BLaER1 treated with 17β-estradiol and CSF1 and Interleukin-3, amounts not matched to agents 10 nM and 100 nM (cell line): ENCODE measurements around the gene ACAT2.
"Not testable (repeated sequence)": the region's sequence is repeated elsewhere in the genome, so short reads cannot be mapped to it uniquely, and the experiment has no call there.

Experiments
- H3K27ac ChIP-seq, 11 experiments: shearing (Covaris generic); formaldehyde crosslinking; 2 replicates each; pipeline ENCODE4 v1.8.1; 2022
- H3K27me3 ChIP-seq, 11 experiments: shearing (Covaris generic); formaldehyde crosslinking; 2 replicates each; pipeline ENCODE4 v1.8.1; 2022
- H3K36me3 ChIP-seq, 11 experiments: shearing (Covaris generic); formaldehyde crosslinking; 2 replicates each; pipeline ENCODE4 v1.8.1; 2022
- H3K4me1 ChIP-seq, 10 experiments: shearing (Covaris generic); formaldehyde crosslinking; 2 replicates each; pipeline ENCODE4 v1.8.1; 2022
- H3K4me2 ChIP-seq, 11 experiments: shearing (Covaris generic); formaldehyde crosslinking; 2 replicates each; pipeline ENCODE4 v1.8.1; 2022
- H3K4me3 ChIP-seq, 10 experiments: shearing (Covaris generic); formaldehyde crosslinking; 2 replicates each; pipeline ENCODE4 v1.8.1; 2022
- H3K9ac ChIP-seq, 11 experiments: shearing (Covaris generic); formaldehyde crosslinking; 2 replicates each; pipeline ENCODE4 v1.8.1; 2022
- H3K9me3 ChIP-seq, 11 experiments: shearing (Covaris generic); formaldehyde crosslinking; replicated peaks in 1 of 11; 2 replicates each; pipeline ENCODE4 v1.8.1; 2022
- H4K20me1 ChIP-seq, 11 experiments: shearing (Covaris generic); formaldehyde crosslinking; 2 replicates each; pipeline ENCODE4 v1.8.1; 2022
- Cebpa-rat ChIP-seq, 11 experiments: shearing (Covaris generic); IDR thresholded peaks; 2 replicates each; pipeline ENCODE4 v1.8.1; 2022

The ACAT2 gene

DNA sequence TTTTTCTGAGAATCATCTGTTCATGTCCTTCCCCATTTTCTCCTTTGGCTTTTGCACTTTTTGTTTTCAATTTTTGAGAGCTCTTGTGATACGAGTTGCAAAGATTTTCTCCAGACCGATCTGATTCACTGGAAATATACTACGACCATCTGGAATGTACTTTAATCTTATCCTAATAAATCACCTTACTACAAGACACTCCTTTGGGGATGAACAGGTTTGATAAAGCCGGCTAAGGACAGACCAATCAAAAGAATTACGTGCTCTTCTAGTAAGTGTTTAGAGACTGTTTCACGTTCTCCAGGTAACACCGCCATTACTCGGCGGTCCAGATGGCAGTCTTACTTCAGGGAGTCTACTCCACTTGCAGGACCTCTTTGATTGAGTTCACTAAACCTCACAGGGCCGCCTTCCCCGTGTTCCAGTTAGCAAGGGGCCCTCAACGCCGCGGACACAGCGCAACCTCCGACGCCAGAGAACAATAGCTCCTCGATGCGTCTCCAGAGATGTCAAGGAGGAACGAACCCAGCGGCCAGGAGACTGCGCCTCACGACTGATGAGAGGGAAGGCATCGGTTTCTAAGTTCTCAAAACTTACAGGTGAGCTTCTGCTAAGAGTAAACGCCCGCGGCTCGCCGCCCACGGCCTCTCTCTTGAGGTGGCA lies 35.5 kb upstream of the ACAT2 start:
- Histone ChIP-seq H3K9ac (peak overlapping the region; percentile 98 to 100 (median 100)), H3K27ac (peak overlapping the region; percentile 98 to 100 (median 99)), H3K9me3 (peaks cover 5 to 14% (median 11%) of the 10 kb centered on the region in 11 experiments; a peak in 17 of 22 replicates), H4K20me1 (peaks cover 31 to 51% (median 38%) of the 10 kb centered on the region in 11 experiments), H3K4me3 (peak overlapping the region; percentile 90 to 99 (median 94)), H3K4me2 (peak overlapping the region; percentile 77 to 96 (median 87)), H3K36me3 (peaks cover 16 to 54% (median 44%) of the 10 kb centered on the region in 11 experiments; a peak in 21 of 22 replicates), H3K4me1 (peaks cover 23 to 47% (median 35%) of the 10 kb centered on the region in 10 experiments), H3K27me3 (no peaks in the 10 kb centered on the region)
- TF ChIP-seq Cebpa-rat (IDR thresholded peaks at IDR 0.05), result no peak

DNA sequence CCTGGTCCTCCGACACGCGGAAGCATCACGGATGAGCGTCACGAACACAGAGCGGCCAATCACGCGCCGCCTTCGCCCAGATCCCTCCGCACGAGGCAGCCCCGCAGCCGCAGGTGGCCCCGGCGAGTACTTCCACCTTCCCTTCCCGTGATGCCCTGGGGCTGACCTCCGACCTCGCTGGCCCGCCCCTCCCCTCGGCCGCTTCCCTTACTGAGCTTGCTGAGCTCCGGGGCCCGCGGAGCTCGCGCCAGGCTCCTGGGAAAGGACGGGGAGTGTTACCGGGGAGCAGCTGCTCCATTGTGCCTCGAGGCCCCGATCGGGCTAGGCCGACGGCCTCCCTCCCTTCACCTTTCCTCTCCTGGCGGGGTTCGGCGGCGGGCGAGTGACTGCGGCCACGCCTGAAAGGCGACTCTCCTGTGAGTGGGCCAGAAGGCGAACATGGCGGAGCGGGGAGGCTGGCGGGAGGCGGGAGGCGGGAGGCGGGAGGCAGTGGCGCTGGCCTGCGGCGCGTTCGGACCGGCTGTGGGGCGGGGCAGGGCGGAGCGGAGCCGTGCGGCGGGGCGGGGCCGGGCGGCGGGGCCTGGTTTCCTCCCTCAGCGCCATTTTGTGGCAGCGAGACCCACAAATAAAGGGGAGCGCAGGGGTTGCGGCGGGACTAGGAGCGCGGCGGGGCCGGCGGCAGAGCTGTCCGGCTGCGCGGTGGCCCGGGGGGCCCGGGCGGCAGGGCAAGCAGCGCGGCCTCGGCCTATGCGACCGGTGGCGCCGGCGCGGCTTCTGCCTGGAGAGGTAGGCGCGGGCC lies 34.7 kb upstream of the ACAT2 start, which contains the start of gene WTAP:
TSS of gene WTAP (plus strand) at position 589 of the 799 bp plus-strand sequence. CDS start 8,760 bp downstream, outside the sequence.
- TF ChIP-seq Cebpa-rat (IDR thresholded peaks at IDR 0.05), result no peak

DNA sequence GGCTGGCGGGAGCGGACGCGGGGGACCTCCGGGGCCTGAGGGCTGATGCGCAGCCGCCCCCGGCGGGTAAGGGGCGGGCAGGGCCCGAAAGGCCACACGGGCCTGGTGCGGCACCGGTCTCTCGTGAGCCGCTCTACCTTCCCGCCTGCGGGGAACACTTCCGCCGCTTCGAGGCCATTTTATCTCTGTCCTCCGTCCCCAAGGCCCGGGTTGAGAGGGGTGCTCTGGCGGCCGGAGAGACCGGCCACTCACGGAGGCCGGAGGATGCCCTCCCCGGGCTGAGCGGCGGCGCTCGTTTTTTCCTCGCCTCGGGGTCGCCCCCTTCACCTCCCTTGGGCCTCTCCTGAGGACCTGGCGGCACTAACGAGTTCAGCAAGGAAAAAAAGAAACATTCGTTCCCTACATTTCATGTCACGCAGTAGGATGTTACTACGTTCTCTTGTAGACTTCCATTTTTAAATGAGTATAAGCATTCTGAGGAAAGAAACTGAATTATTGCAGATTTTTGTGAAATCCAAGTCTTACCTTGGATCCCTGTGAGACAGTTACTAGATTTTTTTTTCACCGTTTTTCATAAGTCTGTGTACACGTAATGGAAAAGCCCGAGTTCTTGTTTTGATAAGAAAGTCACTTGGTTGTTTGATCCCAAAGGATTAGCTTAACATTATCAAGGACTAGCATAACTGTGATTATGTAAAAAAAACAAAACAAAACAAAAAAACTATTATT lies 34.0 kb upstream of the ACAT2 start:
- Histone ChIP-seq H3K4me2 (peak overlapping the region; percentile 75 to 97 (median 88)), H3K27ac (peak overlapping the region; percentile 98 to 100 (median 99)), H3K4me3 (peak overlapping the region; percentile 90 to 99 (median 94)), H3K4me1 (peaks cover 23 to 62% (median 40%) of the 10 kb centered on the region in 10 experiments), H3K9ac (peak overlapping the region; percentile 98 to 100 (median 100)), H3K36me3 (peaks cover 18 to 52% (median 46%) of the 10 kb centered on the region in 11 experiments; a peak in 21 of 22 replicates), H4K20me1 (peaks cover 46 to 55% (median 53%) of the 10 kb centered on the region in 11 experiments), H3K9me3 (peaks cover 1 to 12% (median 8%) of the 10 kb centered on the region in 11 experiments; a peak in 17 of 22 replicates), H3K27me3 (no peaks in the 10 kb centered on the region)
- no peak for TF ChIP-seq Cebpa-rat (IDR thresholded peaks at IDR 0.05)

More for the DNA sequence above, 34.7 kb upstream of the ACAT2 start, which contains the start of gene WTAP:
- Histone ChIP-seq H3K36me3 (peaks cover 23 to 55% (median 48%) of the 10 kb centered on the region in 11 experiments; a peak in 21 of 22 replicates), H3K4me1 (peaks cover 23 to 55% (median 40%) of the 10 kb centered on the region in 10 experiments), H3K27me3 (no peaks in the 10 kb centered on the region), H3K4me3 (peak within 1 kb of the TSS; percentile 90 to 99 (median 94)), H3K4me2 (peak within 1 kb of the TSS; percentile 86 to 97 (median 93)), H3K27ac (peak within 1 kb of the TSS; percentile 98 to 100 (median 99)), H4K20me1 (peaks cover 39 to 53% (median 45%) of the 10 kb centered on the region in 11 experiments), H3K9me3 (peaks cover 5 to 14% (median 11%) of the 10 kb centered on the region in 11 experiments; a peak in 17 of 22 replicates), H3K9ac (peak within 1 kb of the TSS; percentile 98 to 100 (median 100))

DNA sequence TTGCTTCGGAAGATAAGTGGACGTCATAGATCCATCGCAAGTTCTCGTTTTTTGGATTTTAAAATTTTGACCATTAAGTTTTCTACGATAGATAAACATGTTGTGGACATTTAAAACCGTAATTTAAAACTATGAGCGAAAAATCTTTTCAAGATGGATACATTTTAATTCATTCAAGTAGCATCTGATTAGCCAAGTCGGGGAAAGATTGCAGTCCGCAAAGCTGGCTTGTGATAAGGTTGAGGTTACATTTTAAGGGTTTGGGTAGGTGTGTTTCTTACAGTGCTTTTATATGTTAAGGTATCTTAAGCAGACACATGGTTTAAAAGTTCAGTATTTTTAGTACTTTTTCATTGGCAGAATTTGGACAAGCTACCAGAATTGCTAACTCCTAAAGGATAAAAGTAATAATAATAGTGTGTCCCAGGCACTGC lies 33.3 kb upstream of the ACAT2 start:
- Histone ChIP-seq H3K27ac (peak overlapping the region; percentile 98 to 100 (median 99)), H4K20me1 (peaks cover 53 to 62% (median 60%) of the 10 kb centered on the region in 11 experiments), H3K9ac (peak overlapping the region; percentile 98 to 100 (median 100)), H3K4me3 (peak overlapping the region; percentile 90 to 99 (median 94)), H3K9me3 (peaks cover 0 to 6% (median 2%) of the 10 kb centered on the region in 11 experiments; a peak in 10 of 22 replicates), H3K27me3 (no peaks in the 10 kb centered on the region), H3K4me1 (peaks cover 27 to 65% (median 40%) of the 10 kb centered on the region in 10 experiments), H3K4me2 (peak overlapping the region; percentile 75 to 97 (median 88)), H3K36me3 (peaks cover 20 to 51% (median 45%) of the 10 kb centered on the region in 11 experiments; a peak in 21 of 22 replicates)
- TF ChIP-seq Cebpa-rat (IDR thresholded peaks at IDR 0.05), result no peak

DNA sequence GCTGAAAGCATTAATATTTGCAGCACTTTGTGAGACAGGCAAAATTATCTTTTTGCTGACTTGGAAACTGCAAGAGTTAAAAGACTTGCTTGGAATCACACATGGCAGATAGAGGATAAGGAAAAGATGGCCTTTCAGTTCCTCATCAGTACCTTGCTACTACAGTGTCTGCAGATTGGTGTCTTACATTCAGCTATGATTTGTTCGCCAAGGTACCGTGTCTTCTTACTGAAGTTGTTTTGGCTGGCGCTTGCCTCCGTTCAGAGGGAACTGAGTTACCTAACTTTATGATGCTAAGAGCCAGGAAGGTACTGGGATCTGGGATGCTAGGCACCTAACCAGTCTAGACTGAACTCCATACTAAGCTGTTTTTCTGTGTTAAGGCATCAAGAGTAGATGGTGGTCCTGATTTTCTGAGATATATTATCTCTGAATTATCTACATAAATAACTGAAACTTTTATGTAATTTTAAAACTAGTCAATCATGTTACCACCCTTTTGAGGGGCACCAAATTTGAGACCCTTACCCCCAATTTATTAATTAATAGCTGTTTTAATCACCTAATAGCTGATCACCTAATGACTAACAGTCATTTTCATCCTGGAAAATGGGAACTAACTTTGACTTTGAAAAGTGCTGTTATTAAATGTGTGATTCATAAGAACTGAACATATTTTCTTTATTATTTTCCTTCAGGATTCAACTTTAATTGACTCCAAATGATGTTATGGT lies 32.1 kb upstream of the ACAT2 start:
- no peaks in the 10 kb centered on the region for H3K27me3 ChIP-seq
- TF ChIP-seq Cebpa-rat (IDR thresholded peaks at IDR 0.05), result no peak
- H3K9ac ChIP-seq, result peak overlapping the region; percentile 98 to 100 (median 100)
- peak overlapping the region in 10 of 11 experiments; percentile 0 to 100 (median 98); a peak in 12 of 22 replicates for H3K27ac ChIP-seq
- peak overlapping the region; percentile 75 to 97 (median 88) for H3K4me2 ChIP-seq
- H3K36me3 ChIP-seq, result peaks cover 21 to 51% (median 42%) of the 10 kb centered on the region in 11 experiments; a peak in 19 of 22 replicates
- peak overlapping the region; percentile 90 to 99 (median 94) for H3K4me3 ChIP-seq
- H4K20me1 ChIP-seq, result peaks cover 65 to 74% (median 72%) of the 10 kb centered on the region in 11 experiments
- no peaks in the 10 kb centered on the region for H3K9me3 ChIP-seq
- H3K4me1 ChIP-seq, result peaks cover 22 to 65% (median 39%) of the 10 kb centered on the region in 10 experiments

DNA sequence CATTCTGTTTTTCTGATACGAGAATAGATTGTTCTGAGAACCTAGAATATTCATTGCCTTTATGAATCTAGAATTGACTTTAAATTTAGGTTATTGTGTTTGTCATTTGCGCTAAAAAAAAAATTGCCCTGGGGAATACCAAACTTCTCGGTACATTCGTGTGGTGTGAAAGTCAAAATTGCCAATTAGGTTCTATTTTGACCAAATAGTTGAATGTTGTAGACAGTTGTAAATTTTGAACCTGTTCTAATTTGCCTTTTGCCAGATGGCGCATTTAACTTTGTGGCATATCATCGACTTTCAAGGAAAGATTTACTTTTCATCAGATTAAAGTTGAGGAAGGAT lies 31.5 kb upstream of the ACAT2 start:
- peak overlapping the region in 5 of 11 experiments; percentile 0 to 98 (median 36); a peak in 5 of 22 replicates for H3K27ac ChIP-seq
- H3K4me1 ChIP-seq, result peaks cover 21 to 65% (median 34%) of the 10 kb centered on the region in 10 experiments; a peak in 19 of 20 replicates
- H3K36me3 ChIP-seq, result peaks cover 25 to 55% (median 42%) of the 10 kb centered on the region in 11 experiments; a peak in 19 of 22 replicates
- H3K4me2 ChIP-seq, result peak overlapping the region; percentile 75 to 97 (median 88)
- H3K9ac ChIP-seq, result peak overlapping the region in 8 of 11 experiments; percentile 38 to 100 (median 100); a peak in 13 of 22 replicates
- H3K27me3 ChIP-seq, result no peaks in the 10 kb centered on the region
- H3K4me3 ChIP-seq, result peak overlapping the region; percentile 90 to 99 (median 94); a peak in 17 of 20 replicates
- peaks cover 70 to 79% (median 77%) of the 10 kb centered on the region in 11 experiments for H4K20me1 ChIP-seq
- no peaks in the 10 kb centered on the region for H3K9me3 ChIP-seq
- TF ChIP-seq Cebpa-rat (IDR thresholded peaks at IDR 0.05), result no peak

DNA sequence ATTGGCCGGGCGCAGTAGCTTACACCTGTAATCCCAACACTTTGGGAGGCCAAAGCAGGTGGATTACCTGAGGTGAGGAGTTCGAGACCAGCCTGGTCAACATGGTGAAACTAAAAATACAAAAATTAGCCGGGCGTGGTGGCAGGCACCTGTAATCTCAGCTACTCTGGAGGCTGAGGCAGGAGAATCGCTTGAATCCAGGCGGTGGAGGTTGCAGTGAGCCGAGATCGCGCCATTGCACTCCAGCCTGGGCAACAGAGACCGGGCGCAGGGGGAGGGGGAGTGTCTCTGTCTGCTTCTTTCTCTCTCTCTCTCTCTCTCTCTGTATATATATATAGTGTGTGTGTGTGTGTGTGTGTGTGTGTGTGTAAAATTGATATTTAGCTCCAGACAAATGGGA lies 29.3 kb upstream of the ACAT2 start:
- Histone ChIP-seq H3K4me2 (peak overlapping the region in 5 of 11 experiments; percentile 14 to 90 (median 81); a peak in 6 of 22 replicates), H3K4me1 (peaks cover 20 to 74% (median 27%) of the 10 kb centered on the region in 10 experiments; a peak in 19 of 20 replicates), H3K36me3 (peaks cover 42 to 78% (median 57%) of the 10 kb centered on the region in 11 experiments), H4K20me1 (peaks cover 93 to 100% (median 100%) of the 10 kb centered on the region in 11 experiments)
- not testable (repeated sequence) for H3K9me3 ChIP-seq, H3K27me3 ChIP-seq, H3K4me3 ChIP-seq, H3K9ac ChIP-seq, H3K27ac ChIP-seq

DNA sequence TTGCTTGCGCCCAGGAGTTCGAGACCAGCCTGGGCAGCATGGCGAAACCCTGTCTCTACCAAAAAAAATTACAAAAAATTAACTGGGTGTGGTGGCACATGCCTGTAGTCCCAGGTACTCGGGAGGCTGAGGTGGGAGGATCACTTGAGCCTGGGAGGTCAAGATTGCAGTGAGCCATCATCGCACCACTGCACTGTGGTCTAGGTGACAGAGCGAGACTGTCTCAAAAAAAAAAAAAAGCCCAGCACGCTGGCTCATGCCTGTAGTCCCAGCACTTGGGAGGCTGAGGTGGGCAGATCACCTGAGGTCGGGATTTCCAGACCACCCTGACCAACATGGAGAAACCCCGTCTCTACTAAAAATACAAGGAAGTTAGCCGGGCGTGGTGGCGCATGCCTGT lies 28.4 kb upstream of the ACAT2 start:
- not testable (repeated sequence) for H3K4me3 ChIP-seq, H3K9me3 ChIP-seq, H3K27ac ChIP-seq, H3K27me3 ChIP-seq, H3K9ac ChIP-seq
- Histone ChIP-seq H3K36me3 (peaks cover 50 to 86% (median 65%) of the 10 kb centered on the region in 11 experiments), H3K4me1 (peaks cover 20 to 82% (median 27%) of the 10 kb centered on the region in 10 experiments; a peak in 19 of 20 replicates), H3K4me2 (peak overlapping the region in 4 of 11 experiments; percentile 7 to 90 (median 16); a peak in 4 of 22 replicates), H4K20me1 (peaks cover 100% of the 10 kb centered on the region in 11 experiments)
